SW480 (cell line): ENCODE results near the gene CASKIN2.

Experiments used
- DNase-seq: peaks from one replicate; pipeline ENCODE4 v3.0.0-alpha.2; 2016; ENCODE audit warnings: low spot score

Gene CASKIN2

DNA sequence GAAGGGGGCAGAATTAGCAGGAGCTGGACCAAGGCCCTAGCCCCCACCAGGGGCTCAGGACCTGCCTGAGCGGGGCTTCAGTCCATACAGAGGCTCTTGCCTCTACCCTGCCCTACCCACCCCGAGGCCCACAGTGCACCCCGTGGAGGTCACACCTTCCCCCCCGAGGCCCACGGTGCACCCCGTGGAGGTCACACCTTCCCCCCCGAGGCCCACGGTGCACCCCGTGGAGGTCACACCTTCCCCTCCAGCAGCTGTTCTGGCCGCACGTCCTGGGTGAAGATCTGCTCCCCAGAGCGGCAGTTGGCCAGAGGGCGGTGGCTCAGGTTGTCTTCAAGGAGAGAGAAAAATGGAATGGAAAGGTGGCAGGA, 11.4 kb downstream of the CASKIN2 start:
- no peak for DNase-seq

GRCh38 chr17:75503337-75503950, 11.9 kb downstream of the CASKIN2 start:
- DNase-seq, result no peak

DNA sequence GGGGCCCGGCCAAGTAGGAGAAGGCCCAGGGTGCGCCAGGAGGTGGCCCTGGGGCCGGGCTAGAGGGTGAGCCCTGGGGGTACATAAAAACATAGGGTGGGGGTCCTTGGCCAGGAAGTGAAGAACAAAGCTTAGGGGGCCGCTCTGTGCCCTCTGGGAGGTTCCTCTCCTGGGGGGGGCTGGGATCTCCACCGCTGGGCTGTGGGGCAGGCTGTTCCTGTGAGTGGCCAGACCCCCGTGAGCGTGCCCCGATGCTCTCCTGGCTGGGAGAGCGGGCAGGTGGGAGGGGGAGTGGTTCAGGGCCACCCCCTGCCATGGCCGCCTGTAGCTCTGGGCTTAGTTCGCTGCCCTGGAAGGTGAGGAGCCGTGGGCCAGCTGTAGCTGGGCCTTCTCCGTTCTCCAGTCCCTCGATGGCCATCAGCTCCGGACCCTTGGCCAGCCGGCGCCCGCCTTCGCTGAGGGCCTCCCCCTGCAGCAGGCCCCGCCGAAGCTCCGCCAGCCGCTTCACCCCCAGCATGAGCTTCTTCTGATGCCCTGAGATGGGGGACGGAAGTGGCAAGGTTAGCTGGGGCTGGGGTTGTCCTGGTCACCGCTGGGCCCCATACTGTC, 12.5 kb downstream of the CASKIN2 start:
- no peak for DNase-seq

GRCh38 chr17:75502072-75502720, 13.1 kb downstream of the CASKIN2 start:
- DNase-seq, result no peak

DNA sequence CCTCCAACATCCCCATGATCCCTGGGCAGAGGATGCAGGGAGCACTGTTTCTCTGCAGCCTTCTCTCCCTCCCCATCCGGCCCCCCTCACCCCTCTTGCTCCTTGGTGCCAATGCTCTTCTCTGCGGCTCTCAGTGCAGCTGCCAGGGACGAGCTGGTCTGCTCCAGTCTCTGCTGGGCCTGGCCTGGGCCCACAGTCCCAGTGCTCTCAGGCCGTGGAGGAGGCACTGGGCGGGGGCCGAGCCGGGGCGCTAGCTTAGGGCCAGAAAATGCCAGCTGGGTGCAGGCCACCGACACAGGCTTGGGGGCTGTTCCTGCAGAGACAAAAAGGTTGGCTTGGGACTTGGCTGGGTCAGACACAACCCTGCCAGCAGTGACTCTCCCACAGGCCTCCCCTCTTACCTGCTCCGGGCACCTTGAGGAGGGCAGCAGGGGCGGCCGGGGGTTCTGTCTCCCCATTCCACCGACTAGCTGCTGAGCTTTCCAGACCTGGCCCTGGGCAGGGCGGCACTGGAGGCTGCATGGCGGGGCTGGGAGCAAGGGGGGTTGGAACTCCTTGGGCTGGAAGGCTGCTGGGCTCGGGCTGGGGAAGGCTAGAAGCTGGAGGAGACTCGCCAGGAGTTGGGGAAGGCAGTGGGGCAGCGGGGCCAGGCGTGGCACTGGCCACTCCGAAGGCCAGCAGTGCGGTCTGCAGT, 13.8 kb downstream of the CASKIN2 start:
- DNase-seq, result no peak

DNA sequence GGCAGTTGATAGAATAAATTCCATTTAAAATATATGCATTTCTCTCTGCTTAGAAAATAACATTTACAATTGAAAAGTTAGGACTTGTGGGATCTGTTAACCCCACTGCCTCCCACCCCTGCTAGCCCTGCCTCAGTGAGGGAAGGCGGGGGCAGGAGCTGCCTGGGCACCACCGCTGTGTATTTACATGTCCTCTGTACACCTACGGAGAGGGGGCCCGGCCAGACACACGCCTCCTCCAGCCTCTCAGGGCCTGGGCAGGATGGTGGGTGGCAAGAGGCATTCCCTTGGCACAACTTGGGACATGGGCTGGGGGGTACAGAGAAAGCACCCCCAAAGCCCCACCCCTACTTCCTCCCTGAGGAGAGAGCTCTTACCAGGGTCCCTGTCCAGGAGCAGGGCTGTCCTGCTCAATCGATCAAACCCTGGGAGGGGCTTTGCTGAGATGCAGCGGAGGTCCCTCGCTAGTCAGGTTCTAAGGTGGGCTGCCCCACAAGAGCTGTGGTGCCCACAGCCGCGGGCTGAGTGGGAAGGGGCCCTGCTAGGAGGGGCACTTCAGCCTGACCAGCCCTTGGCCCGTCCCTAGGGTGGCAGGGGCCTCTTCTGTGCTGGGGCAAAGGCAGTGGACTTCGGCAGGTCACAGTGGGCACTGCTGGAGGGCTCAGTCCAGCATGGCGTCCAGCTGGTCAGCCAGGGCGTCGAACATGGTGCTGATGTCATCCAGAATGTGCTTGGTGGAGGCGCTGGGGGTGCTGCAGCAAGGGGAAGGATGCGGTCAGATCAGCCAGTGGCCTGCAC, 14.7 kb downstream of the CASKIN2 start:
- DNase-seq, result no peak

GRCh38 chr17:75499313-75500022, 15.9 kb downstream of the CASKIN2 start:
- no peak for DNase-seq

DNA sequence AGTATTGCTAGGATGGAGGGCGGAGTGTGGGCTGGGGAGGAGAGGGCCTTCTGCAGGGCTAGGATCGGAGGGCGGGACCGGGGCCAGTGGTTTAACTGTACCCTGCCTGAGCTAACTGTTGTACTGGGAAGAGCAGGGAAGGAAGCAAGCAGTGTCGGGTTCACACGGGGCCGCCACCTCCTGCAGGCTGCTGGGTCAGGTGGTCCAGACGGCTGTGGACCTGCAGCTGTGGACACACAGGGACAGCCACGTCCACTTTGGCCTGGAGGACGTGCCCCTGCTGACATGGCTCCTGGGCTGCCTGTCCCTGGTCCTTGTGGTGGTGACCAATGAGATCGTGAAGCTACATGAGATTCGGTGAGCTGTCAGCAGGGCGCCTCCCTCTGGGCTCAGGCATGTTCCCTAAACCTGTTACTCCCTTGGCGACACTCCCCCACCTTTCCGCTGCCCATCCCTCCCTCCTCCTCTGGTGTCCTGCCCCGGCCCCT, 16.6 kb downstream of the CASKIN2 start:
- no peak for DNase-seq

- DNase-seq, result no peak
Measured at GRCh38 chr17:75498039-75498725, 17.2 kb downstream of the CASKIN2 start.

DNA sequence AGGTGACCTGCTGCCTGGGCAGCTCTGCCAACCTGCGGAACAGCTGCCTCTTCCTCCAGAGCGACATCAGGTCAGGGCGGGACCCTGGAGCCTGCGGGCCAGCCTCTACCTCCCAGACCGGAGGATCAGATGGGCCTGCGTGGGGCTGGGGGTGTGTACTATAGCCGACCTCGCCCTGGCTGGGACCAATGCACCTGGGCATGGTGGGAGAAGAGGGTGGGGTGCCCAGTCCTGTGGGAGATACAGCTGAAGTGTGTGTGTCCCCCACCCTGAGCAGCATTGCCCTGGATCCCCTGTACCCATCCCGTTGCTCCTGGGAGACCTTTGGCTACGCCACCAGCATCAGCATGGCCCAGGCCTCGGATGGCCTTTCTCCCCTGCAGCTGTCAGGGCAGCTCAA, 19.3 kb downstream of the CASKIN2 start:
- DNase-seq, result no peak

- DNase-seq, result no peak
Measured at GRCh38 chr17:75494326-75494877, 20.9 kb downstream of the CASKIN2 start.

DNA sequence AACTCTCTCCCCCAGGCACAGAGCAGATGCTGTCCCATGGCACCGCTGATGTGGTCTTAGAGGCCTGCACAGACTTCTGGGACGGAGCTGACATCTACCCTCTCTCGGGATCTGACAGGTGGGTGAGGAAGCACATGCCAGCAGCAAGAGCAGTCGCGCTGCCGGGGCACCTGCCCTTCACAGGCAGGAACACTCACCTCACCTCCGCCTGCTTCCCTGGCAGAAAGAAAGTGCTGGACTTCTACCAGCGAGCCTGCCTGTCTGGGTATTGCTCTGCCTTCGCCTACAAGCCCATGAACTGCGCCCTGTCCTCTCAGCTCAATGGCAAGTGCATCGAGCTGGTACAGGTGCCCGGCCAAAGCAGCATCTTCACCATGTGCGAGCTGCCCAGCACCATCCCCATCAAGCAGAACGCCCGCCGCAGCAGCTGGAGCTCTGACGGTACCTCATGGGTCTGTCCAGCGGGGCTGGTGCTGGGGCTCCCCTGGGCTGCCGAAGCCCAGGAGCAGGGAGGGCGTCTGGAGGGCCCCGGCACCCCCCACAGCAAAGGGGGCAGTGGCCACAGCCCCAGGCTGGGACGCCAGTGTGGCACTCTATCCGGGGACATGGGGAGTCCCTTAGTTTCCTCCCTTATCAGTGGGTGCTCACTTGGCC, 21.7 kb downstream of the CASKIN2 start:
- DNase-seq, result no peak

GRCh38 chr17:75492555-75493168, 22.7 kb downstream of the CASKIN2 start:
- no peak for DNase-seq

DNA sequence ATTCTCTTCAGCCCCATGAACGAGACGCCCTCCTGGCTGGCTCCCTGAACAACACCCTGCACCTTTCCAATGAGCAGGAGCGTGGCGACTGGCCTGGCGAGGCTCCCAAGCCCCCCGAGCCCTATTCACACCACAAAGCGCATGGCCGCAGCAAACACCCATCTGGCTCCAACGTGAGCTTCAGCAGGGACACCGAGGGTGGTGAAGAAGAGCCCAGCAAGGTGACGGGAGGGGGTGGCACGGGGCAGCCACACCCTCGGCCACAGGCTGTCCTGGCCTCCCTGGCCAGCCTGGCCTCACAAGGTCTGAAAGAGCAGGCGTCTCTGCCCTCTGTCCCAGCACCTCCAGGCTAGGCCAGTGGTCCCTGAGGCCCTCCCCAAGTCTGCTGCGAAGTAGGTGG, 23.7 kb downstream of the CASKIN2 start:
- DNase-seq, result no peak

DNA sequence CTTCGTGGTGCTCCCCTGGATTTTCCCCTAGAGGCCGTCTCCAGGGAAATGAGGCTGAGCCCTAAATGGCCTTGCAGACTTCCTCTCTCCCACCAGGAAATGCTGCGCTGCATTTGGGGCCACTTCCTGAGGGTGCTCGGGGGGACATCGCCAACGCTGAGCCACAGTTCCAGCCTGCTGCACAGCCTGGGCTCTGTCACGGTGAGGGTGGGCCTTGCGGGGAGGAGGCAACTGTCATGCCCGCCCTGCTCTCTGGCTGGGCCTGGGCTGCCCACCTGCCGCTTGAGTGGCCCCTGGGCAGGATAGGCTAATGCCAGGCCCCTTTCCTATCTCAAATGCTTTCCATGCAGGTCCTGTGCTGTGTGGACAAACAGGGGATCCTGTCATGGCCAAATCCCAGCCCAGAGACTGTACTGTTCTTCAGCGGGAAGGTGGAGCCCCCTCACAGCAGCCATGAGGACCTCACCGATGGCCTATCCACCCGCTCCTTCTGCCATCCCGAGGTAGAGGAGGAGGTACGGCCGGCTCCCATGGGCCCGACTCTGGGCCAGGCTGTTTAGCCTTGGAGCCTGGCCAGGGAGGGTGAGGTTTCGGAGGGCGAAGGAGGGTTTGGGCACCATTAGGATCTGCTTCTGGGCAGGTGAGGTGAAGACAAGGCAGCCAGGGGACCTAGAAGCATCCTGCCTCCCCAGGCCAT, 24.2 kb downstream of the CASKIN2 start:
- DNase-seq, result no peak

- DNase-seq, result no peak
Measured at GRCh38 chr17:75490173-75490743, 25.1 kb downstream of the CASKIN2 start.

GRCh38 chr17:75489511-75489955, 25.8 kb downstream of the CASKIN2 start:
- DNase-seq, result no peak

DNA sequence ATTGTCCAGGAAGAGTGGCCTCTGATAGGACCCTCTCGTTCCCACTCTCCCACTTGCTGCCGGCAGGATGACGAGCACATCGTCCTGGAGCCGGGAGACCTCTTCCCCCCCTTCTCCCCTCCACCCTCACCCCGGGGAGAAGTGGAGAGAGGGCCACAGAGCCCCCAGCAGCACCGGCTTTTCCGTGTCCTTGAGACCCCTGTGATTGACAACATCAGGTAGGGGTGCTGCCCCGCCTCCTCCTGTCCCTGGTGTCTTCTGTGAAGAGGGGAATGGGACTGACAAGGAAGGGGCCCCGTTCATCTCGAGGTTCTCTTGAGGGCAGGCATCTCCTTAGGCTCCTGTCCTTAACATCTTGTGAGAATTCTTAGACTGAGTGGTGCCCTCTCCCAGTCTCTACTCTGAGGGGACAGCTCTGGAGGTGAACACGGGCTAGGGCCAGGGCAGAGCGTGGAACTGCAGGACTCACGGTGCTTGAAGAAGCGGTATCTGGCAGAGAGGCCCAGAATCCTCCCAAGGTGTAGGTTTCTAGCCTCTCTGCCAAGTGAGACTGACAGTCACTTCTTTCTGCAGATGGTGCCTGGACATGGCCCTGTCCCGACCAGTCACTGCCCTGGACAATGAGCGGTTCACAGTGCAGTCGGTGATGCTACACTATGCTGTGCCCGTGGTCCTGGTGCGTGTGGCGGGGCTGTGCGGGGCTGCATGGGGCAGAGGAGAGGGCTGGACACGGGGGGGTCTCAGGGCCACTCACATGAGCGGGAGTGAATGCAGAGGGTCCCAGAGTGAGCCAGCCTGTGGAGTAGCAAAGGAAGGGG, 26.4 kb downstream of the CASKIN2 start:
- no peak for DNase-seq
